HG03469 (cell line): ENCODE measurements around the gene MED15.
"Not testable (repeated sequence)": the region's sequence is repeated elsewhere in the genome, so short reads cannot be mapped to it uniquely, and the experiment has no call there.

Experiments used
- ATAC-seq: cut with Tn5 transposase; IDR thresholded peaks from one replicate; pipeline ENCODE4 v1.9.1; 2021; ENCODE audit warnings: mild to moderate bottlenecking, moderate library complexity, moderate number of reproducible peaks; ENCODE audit not compliant: unreplicated experiment

Gene MED15

GRCh38 chr22:20528405-20528978 lies 21.1 kb downstream of the MED15 start:
- no peak for ATAC-seq

DNA sequence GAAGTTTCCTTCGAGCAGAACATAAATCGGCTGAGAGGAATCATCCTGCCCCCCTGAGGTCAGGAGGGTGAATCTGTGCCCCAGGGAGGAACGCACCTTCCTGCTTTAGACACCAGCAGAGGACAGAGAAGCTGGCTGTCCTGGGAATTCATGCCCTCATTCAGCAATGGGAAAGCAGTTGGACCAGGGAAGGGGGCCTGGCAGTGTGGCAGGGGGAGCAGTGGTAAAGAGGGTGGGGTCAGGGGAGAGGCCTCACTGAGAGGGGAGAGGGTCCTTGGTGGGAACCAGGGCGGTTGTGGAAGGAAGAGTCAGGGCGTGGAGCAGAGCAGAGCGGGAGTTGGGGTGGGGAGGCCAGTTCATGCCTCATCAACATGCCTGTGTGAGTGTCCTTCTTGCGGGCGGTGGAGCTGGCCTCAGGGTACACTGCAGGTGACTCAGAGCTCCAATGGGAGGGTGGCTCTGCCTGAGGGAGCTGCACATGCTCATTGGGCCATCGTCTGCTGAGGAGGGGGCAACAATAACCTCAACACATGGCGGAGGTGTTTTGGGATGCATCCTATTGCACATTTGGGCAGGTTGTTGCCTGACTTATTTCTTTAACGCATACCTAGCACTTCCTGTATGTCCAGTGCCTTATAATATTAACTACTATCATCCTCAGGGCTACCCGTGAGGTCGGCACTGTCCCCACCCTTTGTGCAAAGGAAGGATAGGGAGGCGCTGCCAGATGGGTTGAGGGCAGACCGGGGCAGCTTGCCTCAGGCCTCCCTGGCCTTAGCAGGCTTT lies 23.2 kb downstream of the MED15 start:
- ATAC-seq, result no peak

GRCh38 chr22:20531154-20531403 lies 23.7 kb downstream of the MED15 start:
- ATAC-seq, result no peak

DNA sequence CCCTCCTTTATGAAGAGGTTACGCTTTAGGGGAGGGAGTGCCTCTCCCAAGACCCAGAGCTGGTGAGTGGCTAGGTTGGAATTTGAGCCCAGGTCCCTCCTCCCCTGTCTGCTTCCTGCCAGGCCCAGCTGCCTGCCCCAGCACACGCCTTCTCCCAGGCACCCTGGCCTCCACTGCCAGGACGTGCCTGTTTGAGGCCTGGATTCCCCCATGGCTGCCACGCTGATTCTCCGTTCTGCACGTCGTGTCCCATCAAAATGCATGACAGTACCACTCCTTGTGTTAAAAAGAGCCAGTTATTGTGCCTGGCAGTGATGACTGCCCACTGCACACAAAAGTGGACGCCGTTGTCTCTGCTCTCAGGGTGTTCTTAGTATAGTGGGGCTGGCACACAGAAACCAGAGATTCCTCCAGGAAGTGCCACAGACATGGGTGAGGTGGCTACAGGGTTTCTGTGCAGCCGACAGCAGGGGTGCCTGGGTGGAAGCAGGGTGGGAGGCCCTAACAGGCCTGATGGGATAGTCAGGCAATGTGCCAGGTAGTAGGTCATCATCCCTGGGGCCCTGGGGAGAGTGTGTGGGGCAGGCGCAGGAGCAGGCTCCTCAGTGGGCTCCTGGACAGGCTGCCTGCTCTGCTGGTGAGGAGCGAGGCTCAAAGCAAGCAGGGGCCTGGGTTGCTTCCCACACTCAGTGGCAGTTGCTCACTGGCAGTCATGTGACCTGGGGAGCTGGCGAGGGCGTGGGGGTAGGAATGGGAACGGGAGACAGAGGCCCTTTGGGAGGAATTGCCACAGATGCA lies 24.2 kb downstream of the MED15 start:
- no peak for ATAC-seq

- ATAC-seq, result no peak
These were observed 25.0 kb downstream of the MED15 start for GRCh38 chr22:20532256-20532993.

DNA sequence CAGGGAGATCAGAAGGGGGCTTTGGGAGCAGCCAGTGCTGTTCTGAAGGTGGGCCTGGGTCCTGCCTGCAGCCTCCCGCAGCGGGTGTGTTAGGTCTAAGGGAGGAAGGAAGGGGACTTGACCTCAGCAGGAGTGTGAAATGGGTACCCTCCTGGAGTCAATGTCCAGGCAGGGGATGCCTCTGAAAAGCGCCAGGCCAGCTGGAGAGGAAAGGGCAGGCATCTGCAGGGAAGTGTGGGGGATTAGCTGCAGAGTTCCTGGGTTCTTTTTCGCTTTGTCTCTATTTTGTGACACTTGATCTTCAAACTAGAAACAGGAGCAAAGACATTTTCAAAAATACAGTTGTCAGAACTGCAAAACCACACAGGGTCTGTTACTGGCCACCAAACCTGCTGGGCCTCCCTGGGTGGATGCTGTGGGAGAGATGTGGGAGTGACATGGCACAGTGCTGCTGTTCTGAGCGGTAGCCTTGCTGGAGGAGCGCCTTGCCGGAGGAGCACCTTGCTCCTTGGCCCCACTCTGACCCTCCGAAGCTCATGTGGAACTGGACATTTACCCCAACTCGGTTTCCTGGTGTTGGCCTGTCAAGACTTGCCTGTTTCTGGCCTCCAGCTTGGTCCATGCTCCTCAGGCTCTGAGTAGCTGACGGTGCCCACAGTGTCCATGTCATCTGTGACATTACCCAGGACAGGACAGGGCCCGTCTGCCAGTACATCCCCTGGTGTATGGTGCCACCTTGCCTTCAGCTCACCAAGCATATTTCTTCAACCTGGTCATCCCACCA lies 25.9 kb downstream of the MED15 start:
- no peak for ATAC-seq

DNA sequence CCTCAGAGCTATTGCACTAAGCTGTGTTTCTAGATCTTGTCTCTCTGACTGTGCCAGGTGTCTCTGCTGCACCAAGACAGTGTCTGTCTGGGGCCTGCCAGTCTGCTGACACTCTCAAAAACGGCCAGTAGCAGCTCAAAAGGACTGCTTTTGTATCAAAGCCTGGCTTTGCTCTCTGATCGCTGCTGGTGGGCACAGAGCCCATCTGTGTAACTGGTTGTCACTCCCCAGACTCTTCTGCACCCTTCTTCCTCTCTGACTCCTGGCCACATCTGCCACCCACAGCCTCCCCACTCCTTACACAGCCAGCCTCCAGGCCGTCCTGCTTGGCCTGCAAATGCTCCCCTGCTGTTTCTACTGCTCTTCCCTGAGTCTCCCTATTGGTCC lies 26.5 kb downstream of the MED15 start:
- ATAC-seq, result no peak

GRCh38 chr22:20536590-20537324 lies 29.3 kb downstream of the MED15 start:
- ATAC-seq, result no peak

GRCh38 chr22:20537325-20537756 lies 29.9 kb downstream of the MED15 start:
- no peak for ATAC-seq

- ATAC-seq, result no peak
These were observed 30.6 kb downstream of the MED15 start for GRCh38 chr22:20537983-20538382.

DNA sequence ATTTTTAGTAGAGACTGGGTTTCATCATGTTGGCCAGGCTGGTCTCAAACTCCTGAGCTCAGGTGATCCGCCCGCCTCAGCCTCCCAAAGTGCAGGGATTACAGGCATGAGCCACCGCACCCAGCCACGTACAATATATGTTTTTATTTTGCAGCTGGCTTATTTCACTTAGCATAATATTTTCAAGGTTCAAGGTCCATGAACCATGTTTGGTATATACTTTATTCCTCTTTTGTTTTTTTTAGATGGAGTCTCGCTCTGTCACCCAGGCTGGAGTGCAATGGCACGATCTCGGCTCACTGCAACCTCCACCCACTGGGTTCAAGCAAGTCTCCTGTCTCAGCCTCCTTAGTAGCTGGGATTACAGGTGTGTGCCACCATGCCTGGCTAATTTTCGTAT lies 31.5 kb downstream of the MED15 start:
- not testable (repeated sequence) for ATAC-seq

GRCh38 chr22:20542055-20542454 lies 34.6 kb downstream of the MED15 start:
- ATAC-seq, result no peak

GRCh38 chr22:20542736-20543135 lies 35.3 kb downstream of the MED15 start:
- ATAC-seq, result no peak

DNA sequence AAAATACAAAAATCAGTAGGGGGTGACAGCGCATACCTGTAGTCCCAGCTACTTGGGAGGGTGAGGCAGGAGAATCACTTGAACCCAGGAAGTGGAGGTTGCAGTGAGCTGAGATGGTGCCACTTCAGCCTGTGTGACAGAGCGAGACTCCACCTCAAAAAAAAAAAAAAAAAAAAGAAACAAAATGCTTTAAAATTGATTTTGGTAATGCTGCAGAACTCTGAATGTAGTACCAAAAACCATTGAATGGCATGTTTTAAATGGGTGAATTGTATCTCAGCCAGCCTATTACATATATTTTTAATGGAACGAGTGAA lies 37.9 kb downstream of the MED15 start:
- ATAC-seq, result not testable (repeated sequence)

- no peak for ATAC-seq
These were observed 38.5 kb downstream of the MED15 start for GRCh38 chr22:20545681-20546521.

DNA sequence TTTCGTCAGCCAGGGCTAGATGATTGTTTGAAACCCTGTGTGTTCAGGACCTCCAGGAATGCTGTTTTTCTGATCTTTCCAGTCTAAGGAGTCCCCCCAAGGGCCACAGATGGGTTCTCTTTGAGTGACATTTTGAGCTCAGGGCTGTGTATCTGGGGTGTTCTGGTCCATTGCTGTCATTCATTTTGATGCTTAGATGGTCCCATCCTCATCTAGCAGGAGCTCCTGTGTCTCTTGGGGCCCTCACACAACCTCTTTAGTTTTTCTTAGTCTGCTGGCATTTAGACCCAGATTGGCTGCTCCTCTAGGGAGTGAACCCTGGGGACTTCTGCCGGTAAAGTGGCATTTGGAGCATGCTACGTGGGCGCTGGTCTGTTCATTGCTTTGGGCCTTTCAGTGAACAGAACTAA lies 39.1 kb downstream of the MED15 start:
- no peak for ATAC-seq

DNA sequence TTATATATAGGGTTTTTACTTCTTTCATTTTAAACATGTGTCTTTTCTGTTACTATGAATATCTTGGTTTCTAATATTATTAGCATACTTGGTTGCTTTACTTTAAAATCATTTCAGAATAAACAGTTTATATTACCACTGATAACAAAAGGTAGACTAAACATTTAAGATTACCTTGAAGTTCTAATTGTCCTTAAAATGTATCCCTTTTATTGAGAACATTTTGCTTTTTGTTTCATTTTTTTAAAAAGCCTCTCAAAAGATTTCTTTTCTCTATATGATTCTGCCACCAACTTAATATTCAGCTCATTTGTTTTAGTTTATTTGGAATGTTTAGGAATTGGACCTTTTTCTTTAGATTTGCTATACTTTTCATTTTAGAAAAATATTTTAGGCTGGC lies 39.6 kb downstream of the MED15 start:
- ATAC-seq, result no peak

DNA sequence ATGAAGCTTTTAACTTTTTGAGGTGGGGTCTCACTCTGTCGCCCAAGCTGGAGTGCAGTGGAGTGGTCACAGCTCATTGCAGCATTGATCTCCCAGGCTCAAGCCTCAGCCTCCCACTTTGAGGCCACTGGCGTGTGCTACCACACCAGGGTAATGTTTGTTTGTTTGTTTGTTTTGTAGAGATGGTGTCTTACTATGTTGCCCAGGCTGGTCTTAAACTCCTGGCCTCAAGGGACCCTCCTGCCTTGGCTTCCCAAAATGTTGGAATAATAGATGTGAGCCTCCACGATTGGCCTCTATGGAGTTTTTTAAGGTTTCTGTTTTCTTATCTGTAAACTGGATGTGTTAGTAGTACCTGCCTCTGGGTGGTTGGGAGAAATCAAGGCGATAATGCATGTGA lies 41.4 kb downstream of the MED15 start:
- no peak for ATAC-seq

DNA sequence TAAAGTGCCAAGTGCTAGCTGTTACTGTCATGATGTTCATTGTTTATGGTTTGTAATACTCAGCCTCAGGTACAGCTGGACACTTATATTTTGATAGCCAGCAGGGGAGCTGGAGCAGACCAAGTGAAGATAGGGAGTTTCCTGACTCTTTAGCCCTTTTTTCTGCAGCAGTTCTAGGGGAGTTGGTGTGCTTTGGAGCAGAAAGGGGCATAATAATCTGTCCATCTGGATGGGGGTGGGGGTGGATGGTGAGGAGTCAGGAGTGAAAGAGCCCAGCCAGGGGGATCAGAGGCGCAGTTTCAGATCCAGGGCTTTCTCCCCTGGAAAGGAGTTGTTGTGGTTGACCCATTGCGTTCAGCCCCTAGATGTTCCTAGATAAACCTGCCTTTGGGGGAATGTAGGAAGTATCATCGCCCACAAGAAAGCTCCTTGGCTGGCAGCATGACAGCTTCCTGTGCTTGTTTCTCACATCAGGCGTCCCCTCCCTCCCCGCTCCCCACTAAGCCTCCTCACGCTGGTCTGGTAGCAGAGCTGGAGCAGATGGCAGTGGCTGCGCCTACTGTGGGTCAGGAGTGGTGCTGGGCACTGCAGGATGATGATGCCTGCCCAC lies 41.9 kb downstream of the MED15 start:
- no peak for ATAC-seq
